ENCODE data around the gene TBC1D2. TPM values are rescaled to one million over a fixed set of nuclear protein-coding genes. Genes with fewer than 3 reads are reported as not detected.

TBC1D2 gene
- total and polyA plus RNA-seq, 10 of the 15 experiments (the other 5 are each of a cell fraction or from before 2014, with no cell fraction given), result 0.04 to 1.6 (median 1.1) TPM

DNA sequence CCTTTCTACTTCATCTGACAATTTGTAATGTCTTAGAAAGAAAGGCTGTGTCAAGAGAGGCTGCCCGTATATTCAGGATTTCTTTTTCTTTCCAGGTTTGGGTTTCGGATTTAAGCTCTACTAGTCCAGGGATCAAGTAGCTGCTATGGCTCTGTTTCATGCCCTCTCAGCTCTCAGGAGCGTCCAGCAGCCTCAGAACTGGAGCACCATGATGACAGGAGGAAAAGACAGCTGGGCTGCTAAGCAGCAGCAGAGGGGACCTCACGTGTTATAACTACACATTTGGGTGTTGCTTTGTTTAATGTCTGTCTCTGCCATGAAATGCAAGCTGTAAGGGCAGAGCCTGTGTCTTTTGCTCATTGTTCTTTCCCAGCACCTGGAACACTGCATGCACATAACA is 28.5 kb downstream of the TBC1D2 start:
- TF ChIP-seq STAT3 (IDR thresholded peaks at IDR 0.05; ENCODE audit: low read depth, low read length), result no peak
- TF ChIP-seq POLR2AphosphoS5 (IDR thresholded peaks at IDR 0.05; ENCODE audit: low read length), result no peak
- TF ChIP-seq, protein P1, sequence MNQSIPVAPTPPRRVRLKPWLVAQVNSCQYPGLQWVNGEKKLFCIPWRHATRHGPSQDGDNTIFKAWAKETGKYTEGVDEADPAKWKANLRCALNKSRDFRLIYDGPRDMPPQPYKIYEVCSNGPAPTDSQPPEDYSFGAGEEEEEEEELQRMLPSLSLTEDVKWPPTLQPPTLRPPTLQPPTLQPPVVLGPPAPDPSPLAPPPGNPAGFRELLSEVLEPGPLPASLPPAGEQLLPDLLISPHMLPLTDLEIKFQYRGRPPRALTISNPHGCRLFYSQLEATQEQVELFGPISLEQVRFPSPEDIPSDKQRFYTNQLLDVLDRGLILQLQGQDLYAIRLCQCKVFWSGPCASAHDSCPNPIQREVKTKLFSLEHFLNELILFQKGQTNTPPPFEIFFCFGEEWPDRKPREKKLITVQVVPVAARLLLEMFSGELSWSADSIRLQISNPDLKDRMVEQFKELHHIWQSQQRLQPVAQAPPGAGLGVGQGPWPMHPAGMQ (IDR thresholded peaks at IDR 0.05; ENCODE audit: borderline replicate concordance), result no peak
- TF ChIP-seq SMC3 (IDR thresholded peaks at IDR 0.05; ENCODE audit: borderline replicate concordance, low read length), result no peak
- TF ChIP-seq CREM (IDR thresholded peaks at IDR 0.05; ENCODE audit: low read depth), result no peak
- TF ChIP-seq ZSCAN29 (IDR thresholded peaks at IDR 0.05), result no peak
- TF ChIP-seq ESRRA (IDR thresholded peaks at IDR 0.05; ENCODE audit: low read length), result no peak
- TF ChIP-seq ZBTB40 (IDR thresholded peaks at IDR 0.05; ENCODE audit: borderline replicate concordance), result no peak
- TF ChIP-seq EZH2 (IDR thresholded peaks at IDR 0.05; ENCODE audit: borderline replicate concordance, control insufficient read depth, low read depth, low read length), result no peak
- no peak for TF ChIP-seq CUX1 (IDR thresholded peaks at IDR 0.05; ENCODE audit: insufficient replicate concordance, low read depth, low read length)
- Histone ChIP-seq H3K9ac (ENCODE audit: control insufficient read depth, insufficient read depth, low read length) (no peak overlapping the region), H3K4me2 (ENCODE audit: control insufficient read depth, insufficient read depth) (no peak overlapping the region), H4K20me1 (ENCODE audit: control insufficient read depth, insufficient read depth) (no peaks in the 10 kb centered on the region), H3K4me3 (no peak overlapping the region), H2AFZ (ENCODE audit: control insufficient read depth, low read depth, low read length) (no peak overlapping the region), H3K79me2 (ENCODE audit: control insufficient read depth, insufficient read depth, low read length) (no peaks in the 10 kb centered on the region), H3K27ac (ENCODE audit: control insufficient read depth, insufficient read depth) (no peak overlapping the region), H3K9me3 (replicated peaks; ENCODE audit: control insufficient read depth, insufficient read depth, low read length) (no peaks in the 10 kb centered on the region), H3K36me3 (ENCODE audit: control insufficient read depth in 2 of 2, insufficient read depth in 2 of 2, low read length in 1 of 2) (no peaks in the 10 kb centered on the region), H3K4me1 (ENCODE audit: control insufficient read depth, insufficient read depth, low read length) (peaks cover 7% of the 10 kb centered on the region; the same call in 1 of the 2 replicates), H3K27me3 (replicated peaks in 1 of 2; ENCODE audit: control insufficient read depth in 2 of 2, insufficient read depth in 2 of 2, low read length in 1 of 2) (no peaks in the 10 kb centered on the region)
- FAIRE-seq (no peak), ATAC-seq (no peak), DNase-seq (ENCODE audit: low read depth, low spot score) (no peak)
- ChIA-PET RAD21 (ENCODE audit: unreplicated experiment) (no interaction called here), POLR2A (no interaction called here), CTCF (no interaction called here), SMC1A (ENCODE audit: uncharacterized antibody, unreplicated experiment) (no interaction called here)
- 70% methylated on average over 4 of the region's 4 CpGs for WGBS (ENCODE audit: insufficient coverage, insufficient replicate concordance, low lambda C conversion rate, missing lambda C conversion rate)
- in situ Hi-C loops (cut with MboI) (no loop called here), intact Hi-C loops (cut with micrococcal nuclease; ENCODE audit: unreplicated experiment) (no loop called here)
- BruUV-seq (replicated peaks), result no TSS peak
